ENCODE results near the gene HOXB13. TPM values are rescaled to one million over a fixed set of nuclear protein-coding genes. Genes with fewer than 3 reads are reported as not detected.

HOXB13 gene
- total and polyA plus RNA-seq, 9 donors = 0.38 TPM; not detected in 8

- WGBS, 3 donors = 18 to 22% (median 21%) methylated on average over 11 of the region's 11 CpGs
- no peaks in the 10 kb centered on the region for H3K36me3 ChIP-seq
- intact Hi-C loops (cut with DNase I) = loop anchor here in 2 of 4 donors (5.0 to 10.0 kb wide), 3 partner anchors 74 to 697 kb away; no protein-coding TSS in a partner anchor
- peaks cover 0 to 4% of the 10 kb centered on the region in 2 donors for H3K9me3 ChIP-seq
- no peak for DNase-seq
- no peak for TF ChIP-seq EP300 (IDR thresholded peaks at IDR 0.05)
- TF ChIP-seq CTCF (IDR thresholded peaks at IDR 0.05) = no peak
- TF ChIP-seq POLR2A (IDR thresholded peaks at IDR 0.05) = no peak
- H3K27me3 ChIP-seq = no peaks in the 10 kb centered on the region
- no peaks in the 10 kb centered on the region for H3K4me1 ChIP-seq (ENCODE audit: insufficient read depth)
- H3K27ac ChIP-seq = no peak overlapping the region
- H3K4me3 ChIP-seq = no peak overlapping the region
These were observed 8.1 kb downstream of the HOXB13 start for GRCh38 chr17:48720266-48721008.

- intact Hi-C loops (cut with DNase I) = loop anchor here in 2 of 4 donors (5.0 to 10.0 kb wide), 3 partner anchors 75 to 698 kb away; no protein-coding TSS in a partner anchor
- Histone ChIP-seq H3K27me3 (no peaks in the 10 kb centered on the region), H3K36me3 (no peaks in the 10 kb centered on the region), H3K4me1 (ENCODE audit: insufficient read depth) (no peaks in the 10 kb centered on the region), H3K9me3 (peaks cover 0 to 4% of the 10 kb centered on the region in 2 donors), H3K27ac (no peak overlapping the region), H3K4me3 (no peak overlapping the region)
- TF ChIP-seq CTCF (IDR thresholded peaks at IDR 0.05) (no peak), EP300 (IDR thresholded peaks at IDR 0.05) (no peak), POLR2A (IDR thresholded peaks at IDR 0.05) (no peak)
- 6 to 10% (median 10%) methylated on average over 37 of the region's 37 CpGs for WGBS, 3 donors
- DNase-seq = no peak
These were observed 8.8 kb downstream of the HOXB13 start for GRCh38 chr17:48719642-48720265.

GRCh38 chr17:48718761-48719641 is 9.5 kb downstream of the HOXB13 start:
- WGBS, 3 donors = 4 to 6% (median 4%) methylated on average over 62 to 80 of the region's 80 CpGs
- no peaks in the 10 kb centered on the region for H3K36me3 ChIP-seq
- no peak for DNase-seq
- no peak overlapping the region for H3K4me3 ChIP-seq
- H3K27ac ChIP-seq = no peak overlapping the region
- intact Hi-C loops (cut with DNase I) = no loop called here
- no peaks in the 10 kb centered on the region for H3K4me1 ChIP-seq (ENCODE audit: insufficient read depth)
- H3K27me3 ChIP-seq = no peaks in the 10 kb centered on the region
- peaks cover 0 to 4% of the 10 kb centered on the region in 2 donors for H3K9me3 ChIP-seq
- TF ChIP-seq CTCF (IDR thresholded peaks at IDR 0.05) (no peak), EP300 (IDR thresholded peaks at IDR 0.05) (no peak), POLR2A (IDR thresholded peaks at IDR 0.05) (no peak)

- Histone ChIP-seq H3K27ac (no peak overlapping the region), H3K4me3 (no peak overlapping the region), H3K27me3 (no peaks in the 10 kb centered on the region)
These were observed 10.3 kb downstream of the HOXB13 start for GRCh38 chr17:48718227-48718760.

More at GRCh38 chr17:48718227-48718760, 10.3 kb downstream of the HOXB13 start:
- no peak for DNase-seq
- Histone ChIP-seq H3K36me3 (no peaks in the 10 kb centered on the region), H3K9me3 (peaks cover 0 to 4% of the 10 kb centered on the region in 2 donors), H3K4me1 (ENCODE audit: insufficient read depth) (no peaks in the 10 kb centered on the region)
- intact Hi-C loops (cut with DNase I) = no loop called here
- 14 to 20% (median 15%) methylated on average over 24 of the region's 24 CpGs for WGBS, 3 donors
- no peak for TF ChIP-seq CTCF (IDR thresholded peaks at IDR 0.05)
- TF ChIP-seq EP300 (IDR thresholded peaks at IDR 0.05) = no peak
- no peak for TF ChIP-seq POLR2A (IDR thresholded peaks at IDR 0.05)
